ENCODE data around the gene CARD9.

CARD9 gene

GRCh38 chr9:136391737-136392537, 18.5 kb upstream of the CARD9 start:
- TF ChIP-seq CTCF (IDR thresholded peaks at IDR 0.05; ENCODE audit: insufficient read depth, low read length, poor library complexity, severe bottlenecking), result no peak
- no peak for DNase-seq (ENCODE audit: extremely low read depth, insufficient read length)
- Histone ChIP-seq H3K36me3 (ENCODE audit: control insufficient read depth, insufficient read depth, low read length) (peaks cover 61% of the 10 kb centered on the region), H3K27me3 (replicated peaks; ENCODE audit: control insufficient read depth, insufficient read depth, low read length) (no peaks in the 10 kb centered on the region), H3K4me3 (replicated peaks; ENCODE audit: low read depth, low read length) (no peak overlapping the region)

GRCh38 chr9:136389396-136389795, 15.9 kb upstream of the CARD9 start:
- TF ChIP-seq CTCF (IDR thresholded peaks at IDR 0.05; ENCODE audit: insufficient read depth, low read length, poor library complexity, severe bottlenecking), result no peak
- Histone ChIP-seq H3K36me3 (ENCODE audit: control insufficient read depth, insufficient read depth, low read length) (peaks cover 42% of the 10 kb centered on the region), H3K27me3 (replicated peaks; ENCODE audit: control insufficient read depth, insufficient read depth, low read length) (no peaks in the 10 kb centered on the region), H3K4me3 (replicated peaks; ENCODE audit: low read depth, low read length) (no peak overlapping the region)
- DNase-seq (ENCODE audit: extremely low read depth, insufficient read length), result no peak

- H3K36me3 ChIP-seq (ENCODE audit: control insufficient read depth, insufficient read depth, low read length), result peaks cover 35% of the 10 kb centered on the region
- no peak for TF ChIP-seq CTCF (IDR thresholded peaks at IDR 0.05; ENCODE audit: insufficient read depth, low read length, poor library complexity, severe bottlenecking)
- DNase-seq (ENCODE audit: extremely low read depth, insufficient read length), result no peak
Observed at GRCh38 chr9:136387217-136387616, 13.7 kb upstream of the CARD9 start.

GRCh38 chr9:136386018-136386417, 12.5 kb upstream of the CARD9 start:
- no peak for DNase-seq (ENCODE audit: extremely low read depth, insufficient read length)
- Histone ChIP-seq H3K36me3 (ENCODE audit: control insufficient read depth, insufficient read depth, low read length) (peaks cover 30% of the 10 kb centered on the region), H3K4me3 (replicated peaks; ENCODE audit: low read depth, low read length) (no peak overlapping the region), H3K27me3 (replicated peaks; ENCODE audit: control insufficient read depth, insufficient read depth, low read length) (no peaks in the 10 kb centered on the region)
- no peak for TF ChIP-seq CTCF (IDR thresholded peaks at IDR 0.05; ENCODE audit: insufficient read depth, low read length, poor library complexity, severe bottlenecking)

More at GRCh38 chr9:136387217-136387616, 13.7 kb upstream of the CARD9 start:
- Histone ChIP-seq H3K27me3 (replicated peaks; ENCODE audit: control insufficient read depth, insufficient read depth, low read length) (no peaks in the 10 kb centered on the region), H3K4me3 (replicated peaks; ENCODE audit: low read depth, low read length) (no peak overlapping the region)

- no peaks in the 10 kb centered on the region for H3K27me3 ChIP-seq (replicated peaks; ENCODE audit: control insufficient read depth, insufficient read depth, low read length)
Observed at GRCh38 chr9:136385015-136385414, 11.5 kb upstream of the CARD9 start.

More at GRCh38 chr9:136385015-136385414, 11.5 kb upstream of the CARD9 start:
- no peak for TF ChIP-seq CTCF (IDR thresholded peaks at IDR 0.05; ENCODE audit: insufficient read depth, low read length, poor library complexity, severe bottlenecking)
- DNase-seq (ENCODE audit: extremely low read depth, insufficient read length), result no peak
- Histone ChIP-seq H3K4me3 (replicated peaks; ENCODE audit: low read depth, low read length) (no peak overlapping the region), H3K36me3 (ENCODE audit: control insufficient read depth, insufficient read depth, low read length) (peaks cover 37% of the 10 kb centered on the region)
